Thymus (tissue), 11 donors: ENCODE measurements around the gene C1QL1. TPM values are rescaled to one million over a fixed set of nuclear protein-coding genes. Genes with fewer than 3 reads are reported as not detected.
A peak's percentile ranks its signal among the peaks of the same experiment; 100 is the strongest.

Experiments used
- DNase-seq, 9 donors: peaks; one replicate each; pipeline ENCODE4 v3.0.0-alpha.2; 2013; ENCODE audit warnings: low spot score in 9 of 9, low read depth in 6 of 9, missing footprints in 1 of 9
- H3K27ac ChIP-seq, 2 donors: one replicate each; pipeline ENCODE4 v1.5.1; 2013; ENCODE audit warnings: control low read depth in 1 of 2, low read depth in 1 of 2, low read length in 1 of 2, mild to moderate bottlenecking in 1 of 2, moderate library complexity in 1 of 2
- H3K27me3 ChIP-seq, 2 donors: one replicate each; pipeline ENCODE4 v1.5.1; 2013; ENCODE audit warnings: low read length in 1 of 2; ENCODE audit not compliant: control insufficient read depth in 2 of 2, insufficient read depth in 1 of 2
- H3K36me3 ChIP-seq, 2 donors: one replicate each; pipeline ENCODE4 v1.5.1; 2013; ENCODE audit warnings: low read length in 1 of 2, mild to moderate bottlenecking in 1 of 2, moderate library complexity in 1 of 2; ENCODE audit not compliant: control insufficient read depth in 2 of 2, insufficient read depth in 2 of 2
- H3K4me1 ChIP-seq, 2 donors: one replicate each; pipeline ENCODE4 v1.5.1; 2013; ENCODE audit warnings: low read length in 2 of 2; ENCODE audit not compliant: control insufficient read depth in 2 of 2, insufficient read depth in 2 of 2
- H3K4me3 ChIP-seq, 2 donors: one replicate each; pipeline ENCODE4 v1.5.1; 2013; ENCODE audit warnings: low read length in 2 of 2, control low read depth in 1 of 2, mild to moderate bottlenecking in 1 of 2
- H3K9me3 ChIP-seq, 2 donors: one replicate each; pipeline ENCODE4 v1.5.1; 2013; ENCODE audit warnings: low read length in 1 of 2, mild to moderate bottlenecking in 1 of 2; ENCODE audit not compliant: control insufficient read depth in 2 of 2, insufficient read depth in 1 of 2
- WGBS: extraction: QIAGEN DNeasy Blood & Tissue Kit; methylation state at CpG from one replicate; pipeline ENCODE4 v1.1.7; 2013; 5-methylcytosine and 5-hydroxymethylcytosine counted together
- polyA plus RNA-seq: library from polyadenylated mRNA; stranded (reverse); fragments of 200-250 nt; gene quantifications from one replicate; pipeline ENCODE4 v1.2.3, GENCODE V29; 2013
- total RNA-seq: library from RNA; stranded (reverse); fragments of 120-200 nt; gene quantifications from one replicate; pipeline ENCODE4 v1.2.4, GENCODE V29; 2013
- donor health status: healthy.

C1QL1 gene
- total and polyA plus RNA-seq, 2 donors: 0.09 to 0.23 TPM

DNA sequence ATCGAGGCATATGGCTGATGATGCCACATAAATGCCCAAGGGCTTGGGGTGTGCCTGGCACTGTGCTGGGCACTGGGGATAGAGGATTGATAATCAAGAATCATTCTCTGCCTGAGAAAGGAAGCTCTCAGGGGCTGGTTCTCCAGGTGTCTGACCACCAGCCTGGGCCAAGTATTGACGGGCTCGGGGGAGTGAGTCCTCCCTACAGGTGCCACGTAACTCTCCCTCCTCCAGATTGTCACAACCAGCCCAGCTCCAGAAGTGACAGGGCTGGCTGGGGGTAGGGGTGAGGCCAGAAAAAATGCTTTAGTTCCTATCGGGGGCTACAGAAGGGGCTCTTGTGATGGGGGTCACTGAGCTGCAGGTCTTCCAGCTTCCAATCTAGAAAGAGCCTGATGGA, 10.7 kb upstream of the C1QL1 start:
- Histone ChIP-seq H3K4me3 (no peak overlapping the region), H3K36me3 (no peaks in the 10 kb centered on the region), H3K27me3 (peaks cover 5 to 84% of the 10 kb centered on the region in 2 donors), H3K27ac (no peak overlapping the region), H3K9me3 (peaks cover 0 to 3% of the 10 kb centered on the region in 2 donors), H3K4me1 (no peaks in the 10 kb centered on the region)
- 89% methylated on average over 5 of the region's 5 CpGs for WGBS
- DNase-seq: no peak

DNA sequence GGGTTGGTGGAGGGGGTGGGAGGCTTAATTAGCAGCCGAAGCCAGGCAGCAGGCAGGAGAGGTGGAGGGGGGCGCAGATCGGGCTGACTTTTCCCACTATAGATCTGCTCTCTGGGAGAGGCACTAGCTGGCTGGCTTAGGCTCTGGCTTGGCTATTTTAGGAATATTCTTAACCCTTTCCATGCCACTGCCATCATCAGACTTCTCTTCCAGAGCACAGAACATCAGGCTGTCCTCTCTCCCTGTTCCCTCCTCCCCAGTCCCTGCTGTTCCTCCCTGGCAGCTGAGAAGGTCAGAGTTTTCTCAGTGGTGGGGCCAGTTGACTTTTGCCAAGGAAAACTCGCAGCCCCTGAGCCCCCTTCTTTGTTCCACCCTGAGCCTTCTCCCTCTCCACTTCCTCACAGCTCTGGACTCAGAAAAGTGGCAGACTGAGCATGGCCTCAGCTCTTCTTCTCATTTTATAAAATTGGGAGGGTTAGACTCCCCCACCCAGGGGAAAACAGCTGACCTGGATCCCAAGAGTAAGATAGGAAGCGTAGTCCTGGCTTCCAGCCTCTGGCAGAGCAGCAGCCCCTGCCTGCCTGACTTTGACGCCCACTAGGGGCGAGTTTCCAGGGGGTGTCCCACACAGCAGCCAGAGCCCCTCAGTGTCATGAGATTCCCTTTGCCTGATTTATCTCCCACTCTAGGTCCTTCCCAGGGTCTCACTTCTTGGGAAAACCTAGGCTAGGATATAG, 9.9 kb upstream of the C1QL1 start:
- Histone ChIP-seq H3K27ac (no peak overlapping the region), H3K36me3 (no peaks in the 10 kb centered on the region), H3K4me1 (no peaks in the 10 kb centered on the region), H3K27me3 (peaks cover 5 to 90% of the 10 kb centered on the region in 2 donors), H3K9me3 (no peaks in the 10 kb centered on the region), H3K4me3 (no peak overlapping the region)
- DNase-seq: no peak
- WGBS: 77% methylated on average over 7 of the region's 7 CpGs

DNA sequence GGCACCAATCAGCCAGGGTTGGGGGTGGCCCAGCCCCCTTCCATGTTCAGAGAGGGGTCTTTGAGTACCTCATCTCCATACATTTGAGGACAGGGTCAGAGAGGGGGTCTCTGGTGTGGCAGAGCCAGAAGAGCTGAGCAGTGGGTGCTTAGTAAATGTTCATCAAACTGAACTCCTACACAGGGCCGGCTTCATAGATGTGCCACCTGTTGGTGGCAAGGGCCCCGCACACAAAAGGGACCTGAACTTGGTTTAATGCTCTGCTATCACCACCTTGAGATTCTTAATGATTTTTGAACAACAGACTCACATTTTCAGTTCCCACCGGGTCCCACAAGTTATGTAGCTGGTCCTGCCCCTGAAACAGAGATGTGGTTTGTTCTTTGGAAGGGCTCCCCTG, 9.0 kb upstream of the C1QL1 start:
- DNase-seq: no peak
- WGBS: 87% methylated on average over 3 of the region's 3 CpGs
- no peaks in the 10 kb centered on the region for H3K9me3 ChIP-seq
- H3K27me3 ChIP-seq: peaks cover 5 to 97% of the 10 kb centered on the region in 2 donors
- H3K27ac ChIP-seq: no peak overlapping the region
- no peaks in the 10 kb centered on the region for H3K36me3 ChIP-seq
- H3K4me1 ChIP-seq: no peaks in the 10 kb centered on the region
- H3K4me3 ChIP-seq: no peak overlapping the region

DNA sequence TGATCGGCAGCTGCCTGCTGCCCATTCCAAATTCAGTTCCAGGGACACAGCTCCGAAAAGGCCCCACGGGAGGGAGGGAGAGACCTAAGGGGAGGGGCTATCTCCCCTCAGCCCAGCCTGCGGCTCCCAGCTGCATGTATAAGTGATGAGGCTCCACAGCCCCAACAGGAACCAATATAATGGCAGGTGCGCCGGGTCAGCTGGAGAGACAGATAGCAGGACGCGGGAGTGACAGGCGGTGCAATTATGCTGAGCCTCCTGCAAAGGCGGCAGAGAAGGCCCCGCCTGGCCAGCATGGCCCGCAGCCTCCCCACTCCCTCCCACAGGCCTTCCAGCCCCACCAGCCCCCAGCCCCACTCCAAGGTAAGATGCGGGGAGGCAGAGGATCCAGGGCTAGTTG, 8.1 kb upstream of the C1QL1 start:
- Histone ChIP-seq H3K27ac (no peak overlapping the region), H3K27me3 (peaks cover 11 to 97% of the 10 kb centered on the region in 2 donors), H3K36me3 (no peaks in the 10 kb centered on the region), H3K9me3 (no peaks in the 10 kb centered on the region), H3K4me1 (no peaks in the 10 kb centered on the region), H3K4me3 (no peak overlapping the region)
- DNase-seq: no peak
- WGBS: 66% methylated on average over 13 of the region's 13 CpGs

DNA sequence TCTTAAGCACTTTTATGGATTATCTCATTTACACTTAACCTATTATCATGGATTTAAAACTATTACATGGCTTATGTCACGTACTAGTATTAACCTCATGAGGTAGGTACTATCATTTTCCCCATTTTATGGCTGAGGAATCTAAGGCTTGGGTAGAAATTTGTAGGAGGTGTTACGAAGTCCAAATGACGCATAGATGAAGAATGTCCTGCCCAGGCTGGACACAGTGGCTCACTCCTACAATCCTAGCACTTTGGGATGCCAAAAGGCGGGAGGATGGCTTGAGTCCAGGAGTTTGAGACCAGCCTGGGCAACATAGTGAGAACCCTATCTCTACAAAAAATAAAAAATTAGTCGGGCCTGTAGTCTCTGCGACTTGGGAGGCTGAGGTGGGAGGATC, 4.8 kb upstream of the C1QL1 start:
- no peak for DNase-seq
- no peaks in the 10 kb centered on the region for H3K36me3 ChIP-seq
- H3K27me3 ChIP-seq: peaks cover 42 to 93% of the 10 kb centered on the region in 2 donors
- WGBS: 97% methylated on average over 6 of the region's 6 CpGs
- H3K9me3 ChIP-seq: peaks cover 0 to 12% of the 10 kb centered on the region in 2 donors
- peaks cover 10 to 22% of the 10 kb centered on the region in 2 donors for H3K4me1 ChIP-seq
- no peak overlapping the region for H3K27ac ChIP-seq
- no peak overlapping the region for H3K4me3 ChIP-seq

DNA sequence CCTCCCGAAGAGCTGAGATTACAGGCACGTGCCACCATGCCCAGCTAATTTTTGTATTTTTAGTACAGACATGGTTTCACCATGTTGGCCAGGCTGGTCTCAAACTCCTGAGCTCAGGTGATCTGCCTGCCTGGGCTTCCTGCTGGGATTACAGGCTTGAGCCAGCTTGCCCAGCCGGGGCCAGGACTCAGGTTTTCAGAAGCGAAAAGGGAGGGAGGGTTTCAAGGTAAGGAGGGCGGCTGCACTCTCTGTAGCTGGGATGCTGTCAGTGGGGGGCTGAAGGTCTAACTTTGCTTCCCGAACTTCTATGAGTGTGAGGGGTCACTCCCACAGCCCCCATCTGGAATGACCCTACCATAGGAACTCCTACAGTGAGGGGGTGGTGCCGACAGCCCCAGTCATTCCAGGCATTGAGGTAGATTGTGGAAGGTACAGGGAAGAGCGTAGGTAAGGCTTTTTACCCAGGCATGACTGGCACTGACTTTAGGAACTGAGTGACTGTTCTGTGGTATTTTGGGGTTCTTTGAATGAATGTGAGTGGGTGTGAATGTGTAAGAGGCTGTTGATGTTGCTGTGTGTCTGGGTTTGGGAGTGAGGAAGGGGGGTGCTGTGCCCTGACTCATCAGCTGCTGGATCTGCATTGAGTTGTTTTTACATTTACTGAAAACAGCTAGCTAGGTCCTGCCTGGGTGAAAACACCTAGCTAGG, 3.8 kb upstream of the C1QL1 start:
- Histone ChIP-seq H3K4me1 (peaks cover 17 to 27% of the 10 kb centered on the region in 2 donors), H3K27ac (no peak overlapping the region), H3K36me3 (no peaks in the 10 kb centered on the region), H3K4me3 (no peak overlapping the region), H3K27me3 (peaks cover 52 to 93% of the 10 kb centered on the region in 2 donors), H3K9me3 (peaks cover 0 to 12% of the 10 kb centered on the region in 2 donors)
- peak in 1 of 9 donors; percentile 33 for DNase-seq
- 69% methylated on average over 8 of the region's 8 CpGs for WGBS

DNA sequence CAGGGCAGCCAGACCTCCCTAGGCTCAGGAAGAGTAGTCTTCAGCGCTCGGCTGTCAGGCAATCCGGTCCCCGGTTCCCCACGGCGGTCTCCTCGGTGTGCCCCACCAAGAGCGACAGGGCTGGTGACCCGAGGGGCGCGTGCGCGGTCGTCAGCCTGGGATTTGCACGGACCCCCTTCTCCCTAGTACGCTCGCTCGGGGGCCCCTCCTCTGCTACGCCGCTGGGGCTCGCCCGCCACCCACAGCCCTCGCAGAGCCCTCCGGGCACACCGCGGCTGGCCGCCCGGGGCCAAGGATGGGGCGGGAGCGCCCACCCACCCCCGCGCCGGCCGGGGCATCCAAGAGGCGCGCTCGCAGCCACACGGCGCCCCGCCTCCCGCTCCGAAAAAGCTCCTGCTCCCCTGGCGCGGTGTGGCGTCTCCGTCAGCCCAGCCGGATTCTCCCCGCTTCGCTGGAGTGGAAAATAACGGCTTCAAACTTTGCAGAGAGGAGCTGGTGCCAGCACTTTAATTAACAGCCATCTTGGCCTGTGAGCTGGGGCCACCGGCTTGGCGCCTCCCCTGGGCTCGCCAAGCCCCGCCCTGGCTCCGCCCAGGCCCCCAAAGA, 2.1 kb upstream of the C1QL1 start:
- Histone ChIP-seq H3K27ac (no peak overlapping the region), H3K4me3 (peak overlapping the region in 1 of 2 donors; percentile 41), H3K4me1 (peaks cover 17 to 27% of the 10 kb centered on the region in 2 donors), H3K36me3 (no peaks in the 10 kb centered on the region), H3K27me3 (peaks cover 68 to 93% of the 10 kb centered on the region in 2 donors), H3K9me3 (peaks cover 0 to 15% of the 10 kb centered on the region in 2 donors)
- 2% methylated on average over 55 of the region's 55 CpGs for WGBS
- DNase-seq: peak in 1 of 9 donors; percentile 18

DNA sequence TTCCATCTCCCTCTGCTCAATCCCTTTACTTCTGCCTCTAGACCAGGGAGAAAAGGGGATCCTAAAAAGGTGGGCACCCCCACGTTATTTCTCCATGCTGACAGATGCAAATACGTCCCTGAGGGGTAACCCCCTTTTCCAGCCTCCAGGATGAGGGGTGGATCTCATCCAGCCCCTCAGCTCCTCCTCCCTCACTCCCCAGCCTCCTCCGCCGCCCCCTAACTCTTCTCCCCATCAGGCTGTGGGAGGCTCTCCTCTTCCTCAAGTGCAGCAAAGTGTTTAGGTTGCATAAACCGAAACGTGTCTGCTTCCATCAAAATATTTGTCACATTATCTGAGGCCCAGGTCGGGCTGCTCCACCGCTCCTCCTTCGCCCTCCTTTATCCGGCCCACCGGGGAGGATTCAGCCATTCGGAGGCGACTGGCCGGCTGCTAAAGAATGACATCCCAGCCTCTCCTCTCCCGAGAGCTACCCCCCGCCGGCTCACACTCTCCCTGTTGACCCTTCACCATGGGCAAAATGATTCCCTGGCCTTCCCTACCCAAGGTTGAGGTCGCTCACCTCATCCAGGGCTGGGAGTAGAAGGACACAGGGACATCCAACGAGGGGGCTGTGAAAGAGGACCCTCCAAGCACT, 1.2 kb upstream of the C1QL1 start:
- no peak overlapping the region for H3K27ac ChIP-seq
- H3K4me3 ChIP-seq: no peak overlapping the region
- DNase-seq: no peak

DNA sequence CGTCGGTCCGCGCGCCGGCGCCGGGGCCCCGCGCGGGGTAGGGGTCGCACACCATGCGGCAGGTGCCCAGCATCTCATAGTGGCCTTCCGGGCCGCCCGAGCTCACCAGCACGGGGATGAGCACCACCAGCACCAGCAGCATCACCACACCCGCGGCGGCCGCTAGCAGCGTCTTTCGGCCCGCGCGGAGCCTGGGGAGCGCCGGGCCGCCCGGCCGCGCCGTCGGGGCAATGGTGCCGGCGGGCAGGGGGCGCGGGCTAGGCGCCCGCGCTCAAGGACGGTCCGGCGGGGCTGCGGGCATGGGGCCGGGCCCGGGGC, 237 bp downstream of the C1QL1 start:
- WGBS: 3% methylated on average over 47 of the region's 47 CpGs
- Histone ChIP-seq H3K4me1 (peaks cover 17 to 27% of the 10 kb centered on the region in 2 donors), H3K9me3 (peaks cover 0 to 15% of the 10 kb centered on the region in 2 donors), H3K27ac (no peak overlapping the region), H3K27me3 (peaks cover 65 to 94% of the 10 kb centered on the region in 2 donors), H3K4me3 (peak overlapping the region in 1 of 2 donors; percentile 47), H3K36me3 (no peaks in the 10 kb centered on the region)
- DNase-seq: no peak

More for the DNA sequence above, 1.2 kb upstream of the C1QL1 start:
- Histone ChIP-seq H3K36me3 (no peaks in the 10 kb centered on the region), H3K27me3 (peaks cover 63 to 94% of the 10 kb centered on the region in 2 donors), H3K9me3 (peaks cover 0 to 15% of the 10 kb centered on the region in 2 donors), H3K4me1 (peaks cover 17 to 27% of the 10 kb centered on the region in 2 donors)
- WGBS: 26% methylated on average over 19 of the region's 19 CpGs
